ENCODE measurements around the gene HDAC5.

HDAC5 gene

GRCh38 chr17:44106801-44107200 lies 16.6 kb downstream of the HDAC5 start:
- H3K79me1 ChIP-seq (ENCODE audit: low read length): peaks cover 25% of the 10 kb centered on the region
- no peak overlapping the region for H3K4me3 ChIP-seq (ENCODE audit: low read depth, low read length)
- no peak overlapping the region for H3K27ac ChIP-seq (ENCODE audit: low read depth, low read length)
- no peak overlapping the region for H4K8ac ChIP-seq (ENCODE audit: low read depth, low read length)
- H2BK5ac ChIP-seq (ENCODE audit: low read depth, low read length, poor library complexity): no peak overlapping the region
- H2BK12ac ChIP-seq (ENCODE audit: low read length): no peak overlapping the region
- H3K14ac ChIP-seq (ENCODE audit: low read length): no peak overlapping the region
- no peak for DNase-seq
- no peak overlapping the region for H2AK5ac ChIP-seq (ENCODE audit: low read length)
- no peak overlapping the region for H2BK120ac ChIP-seq (ENCODE audit: insufficient read depth, low read length, poor library complexity)
- H3K4me1 ChIP-seq (ENCODE audit: control insufficient read depth in 1 of 2, insufficient read depth in 2 of 2, low read length in 2 of 2): peaks cover 28 to 30% of the 10 kb centered on the region in 2 experiments
- H3K4me2 ChIP-seq (ENCODE audit: low read length): no peak overlapping the region
- H3K9ac ChIP-seq (ENCODE audit: low read length): no peak overlapping the region
- peaks cover 4 to 10% of the 10 kb centered on the region in 2 experiments for H3K36me3 ChIP-seq (ENCODE audit: control insufficient read depth in 1 of 2, insufficient read depth in 2 of 2, low read length in 2 of 2)
- no peak overlapping the region for H3K4ac ChIP-seq (ENCODE audit: low read depth, low read length)
- no CpG with 5 or more reads among the region's 4 CpGs for WGBS (ENCODE audit: extremely low coverage, insufficient coverage, insufficient read length)
- H3K23ac ChIP-seq (ENCODE audit: low read length): no peak overlapping the region
- H3K9me3 ChIP-seq (ENCODE audit: insufficient read depth, low read depth, low read length): no peaks in the 10 kb centered on the region
- no peak overlapping the region for H4K12ac ChIP-seq (ENCODE audit: low read depth, low read length)
- no peaks in the 10 kb centered on the region for H3K27me3 ChIP-seq (ENCODE audit: insufficient read depth, low read length)
- H2AFZ ChIP-seq (ENCODE audit: insufficient read depth, low read length, poor library complexity): no peak overlapping the region
- H3K79me2 ChIP-seq (ENCODE audit: control insufficient read depth, insufficient read depth, low read length, poor library complexity): peaks cover 2% of the 10 kb centered on the region
- no peak overlapping the region for H3K18ac ChIP-seq (ENCODE audit: low read length)
- H4K91ac ChIP-seq (ENCODE audit: low read depth, low read length): no peak overlapping the region

GRCh38 chr17:44105941-44106340 lies 17.5 kb downstream of the HDAC5 start:
- H3K4ac ChIP-seq (ENCODE audit: low read depth, low read length): no peak overlapping the region
- H2BK120ac ChIP-seq (ENCODE audit: insufficient read depth, low read length, poor library complexity): no peak overlapping the region
- DNase-seq: no peak
- H3K9me3 ChIP-seq (ENCODE audit: insufficient read depth, low read depth, low read length): no peaks in the 10 kb centered on the region
- no peak overlapping the region for H3K4me2 ChIP-seq (ENCODE audit: low read length)
- H3K27me3 ChIP-seq (ENCODE audit: insufficient read depth, low read length): no peaks in the 10 kb centered on the region
- H4K8ac ChIP-seq (ENCODE audit: low read depth, low read length): no peak overlapping the region
- no peak overlapping the region for H2BK12ac ChIP-seq (ENCODE audit: low read length)
- no CpG with 5 or more reads among the region's 3 CpGs for WGBS (ENCODE audit: extremely low coverage, insufficient coverage, insufficient read length)
- H3K4me1 ChIP-seq (ENCODE audit: control insufficient read depth in 1 of 2, insufficient read depth in 2 of 2, low read length in 2 of 2): peaks cover 26 to 27% of the 10 kb centered on the region in 2 experiments
- H2AK5ac ChIP-seq (ENCODE audit: low read length): no peak overlapping the region
- H3K27ac ChIP-seq (ENCODE audit: low read depth, low read length): no peak overlapping the region
- H2AFZ ChIP-seq (ENCODE audit: insufficient read depth, low read length, poor library complexity): no peak overlapping the region
- peaks cover 29% of the 10 kb centered on the region for H3K79me1 ChIP-seq (ENCODE audit: low read length)
- no peak overlapping the region for H4K12ac ChIP-seq (ENCODE audit: low read depth, low read length)
- no peak overlapping the region for H2BK5ac ChIP-seq (ENCODE audit: low read depth, low read length, poor library complexity)
- no peak overlapping the region for H3K4me3 ChIP-seq (ENCODE audit: low read depth, low read length)
- no peak overlapping the region for H3K14ac ChIP-seq (ENCODE audit: low read length)
- peaks cover 4 to 10% of the 10 kb centered on the region in 2 experiments for H3K36me3 ChIP-seq (ENCODE audit: control insufficient read depth in 1 of 2, insufficient read depth in 2 of 2, low read length in 2 of 2)
- H3K23ac ChIP-seq (ENCODE audit: low read length): no peak overlapping the region
- H3K79me2 ChIP-seq (ENCODE audit: control insufficient read depth, insufficient read depth, low read length, poor library complexity): peaks cover 2% of the 10 kb centered on the region
- no peak overlapping the region for H4K91ac ChIP-seq (ENCODE audit: low read depth, low read length)
- H3K9ac ChIP-seq (ENCODE audit: low read length): no peak overlapping the region
- no peak overlapping the region for H3K18ac ChIP-seq (ENCODE audit: low read length)

GRCh38 chr17:44105483-44105882 lies 18.0 kb downstream of the HDAC5 start:
- H3K4ac ChIP-seq (ENCODE audit: low read depth, low read length): no peak overlapping the region
- H3K23ac ChIP-seq (ENCODE audit: low read length): no peak overlapping the region
- no peak overlapping the region for H3K9ac ChIP-seq (ENCODE audit: low read length)
- H3K79me2 ChIP-seq (ENCODE audit: control insufficient read depth, insufficient read depth, low read length, poor library complexity): no peaks in the 10 kb centered on the region
- no peaks in the 10 kb centered on the region for H3K9me3 ChIP-seq (ENCODE audit: insufficient read depth, low read depth, low read length)
- H3K4me2 ChIP-seq (ENCODE audit: low read length): no peak overlapping the region
- H2BK12ac ChIP-seq (ENCODE audit: low read length): no peak overlapping the region
- peaks cover 22% of the 10 kb centered on the region in 2 experiments for H3K4me1 ChIP-seq (ENCODE audit: control insufficient read depth in 1 of 2, insufficient read depth in 2 of 2, low read length in 2 of 2)
- H4K91ac ChIP-seq (ENCODE audit: low read depth, low read length): peak overlapping the region; percentile 45
- H4K8ac ChIP-seq (ENCODE audit: low read depth, low read length): no peak overlapping the region
- no peak overlapping the region for H3K27ac ChIP-seq (ENCODE audit: low read depth, low read length)
- H3K27me3 ChIP-seq (ENCODE audit: insufficient read depth, low read length): no peaks in the 10 kb centered on the region
- H3K18ac ChIP-seq (ENCODE audit: low read length): no peak overlapping the region
- no peak overlapping the region for H2AFZ ChIP-seq (ENCODE audit: insufficient read depth, low read length, poor library complexity)
- H2BK120ac ChIP-seq (ENCODE audit: insufficient read depth, low read length, poor library complexity): no peak overlapping the region
- H3K79me1 ChIP-seq (ENCODE audit: low read length): peaks cover 26% of the 10 kb centered on the region
- WGBS (ENCODE audit: extremely low coverage, insufficient coverage, insufficient read length): no CpG with 5 or more reads among the region's 3 CpGs
- no peak for DNase-seq
- H3K36me3 ChIP-seq (ENCODE audit: control insufficient read depth in 1 of 2, insufficient read depth in 2 of 2, low read length in 2 of 2): peaks cover 4 to 9% of the 10 kb centered on the region in 2 experiments
- H2BK5ac ChIP-seq (ENCODE audit: low read depth, low read length, poor library complexity): no peak overlapping the region
- H3K4me3 ChIP-seq (ENCODE audit: low read depth, low read length): no peak overlapping the region
- no peak overlapping the region for H3K14ac ChIP-seq (ENCODE audit: low read length)
- no peak overlapping the region for H2AK5ac ChIP-seq (ENCODE audit: low read length)
- no peak overlapping the region for H4K12ac ChIP-seq (ENCODE audit: low read depth, low read length)

- peaks cover 4 to 6% of the 10 kb centered on the region in 2 experiments for H3K36me3 ChIP-seq (ENCODE audit: control insufficient read depth in 1 of 2, insufficient read depth in 2 of 2, low read length in 2 of 2)
- H3K79me1 ChIP-seq (ENCODE audit: low read length): peaks cover 13% of the 10 kb centered on the region
- H3K9me3 ChIP-seq (ENCODE audit: insufficient read depth, low read depth, low read length): no peaks in the 10 kb centered on the region
- no peak overlapping the region for H3K4ac ChIP-seq (ENCODE audit: low read depth, low read length)
- peak overlapping the region; percentile 50 for H3K18ac ChIP-seq (ENCODE audit: low read length)
- H3K27me3 ChIP-seq (ENCODE audit: insufficient read depth, low read length): no peaks in the 10 kb centered on the region
- no peak overlapping the region for H2BK5ac ChIP-seq (ENCODE audit: low read depth, low read length, poor library complexity)
- peak; percentile 94 to 97 for DNase-seq
- no peak overlapping the region for H2BK12ac ChIP-seq (ENCODE audit: low read length)
- H3K23ac ChIP-seq (ENCODE audit: low read length): no peak overlapping the region
- peaks cover 17 to 18% of the 10 kb centered on the region in 2 experiments for H3K4me1 ChIP-seq (ENCODE audit: control insufficient read depth in 1 of 2, insufficient read depth in 2 of 2, low read length in 2 of 2)
- peak overlapping the region; percentile 71 for H3K14ac ChIP-seq (ENCODE audit: low read length)
- H3K4me2 ChIP-seq (ENCODE audit: low read length): peak overlapping the region; percentile 30
- no peak overlapping the region for H3K4me3 ChIP-seq (ENCODE audit: low read depth, low read length)
- no peaks in the 10 kb centered on the region for H3K79me2 ChIP-seq (ENCODE audit: control insufficient read depth, insufficient read depth, low read length, poor library complexity)
- H3K9ac ChIP-seq (ENCODE audit: low read length): no peak overlapping the region
- no CpG with 5 or more reads among the region's 16 CpGs for WGBS (ENCODE audit: extremely low coverage, insufficient coverage, insufficient read length)
- peak overlapping the region; percentile 69 for H3K27ac ChIP-seq (ENCODE audit: low read depth, low read length)
- H4K91ac ChIP-seq (ENCODE audit: low read depth, low read length): peak overlapping the region; percentile 64
- peak overlapping the region; percentile 52 for H4K8ac ChIP-seq (ENCODE audit: low read depth, low read length)
- H4K12ac ChIP-seq (ENCODE audit: low read depth, low read length): no peak overlapping the region
- no peak overlapping the region for H2AFZ ChIP-seq (ENCODE audit: insufficient read depth, low read length, poor library complexity)
- peak overlapping the region; percentile 65 for H2AK5ac ChIP-seq (ENCODE audit: low read length)
- no peak overlapping the region for H2BK120ac ChIP-seq (ENCODE audit: insufficient read depth, low read length, poor library complexity)
Measured at GRCh38 chr17:44102849-44103622, 20.4 kb downstream of the HDAC5 start.
